ENCODE data around the gene ZNF777. TPM values are rescaled to one million over a fixed set of nuclear protein-coding genes. Genes with fewer than 3 reads are reported as not detected.

The ZNF777 gene
- total RNA-seq, 1 experiment from 2014 or later: 15.6 TPM

DNA sequence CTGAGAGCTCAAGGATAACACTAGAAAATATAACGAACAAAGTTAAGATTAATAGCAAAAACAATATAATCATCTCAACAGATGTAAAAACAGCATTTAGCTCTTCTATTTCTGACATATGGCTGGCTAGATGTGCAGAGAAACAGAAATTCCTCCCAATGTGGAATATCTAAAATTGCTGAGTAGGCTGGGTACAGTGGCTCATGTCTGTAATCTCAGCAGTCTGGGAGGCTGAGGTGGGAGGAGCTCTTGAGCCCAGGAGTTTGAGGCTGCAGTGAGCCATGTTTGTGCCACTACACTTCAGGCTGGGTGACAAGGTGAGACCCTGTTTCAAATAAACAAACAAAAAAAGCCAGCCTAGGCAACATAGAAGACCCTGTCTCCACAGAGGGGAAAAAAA is 18.7 kb upstream of the ZNF777 start:
- H3K4me1 Mint-ChIP-seq: peaks cover 10 to 12% of the 10 kb centered on the region in 2 experiments
- H2BK120ac ChIP-seq (ENCODE audit: low read depth, low read length, poor library complexity, severe bottlenecking): no peak overlapping the region
- H3K79me2 ChIP-seq (ENCODE audit: insufficient read depth, low read length): no peaks in the 10 kb centered on the region
- peaks cover 53 to 62% (median 60%) of the 10 kb centered on the region in 3 experiments for H3K36me3 Mint-ChIP-seq (ENCODE audit: insufficient read depth in 1 of 3, low read depth in 3 of 3)
- H3K27me3 Mint-ChIP-seq (ENCODE audit: low read depth): no peaks in the 10 kb centered on the region
- no peak overlapping the region for H2BK15ac ChIP-seq (ENCODE audit: low read depth, low read length)
- TF ChIP-seq, protein P1, sequence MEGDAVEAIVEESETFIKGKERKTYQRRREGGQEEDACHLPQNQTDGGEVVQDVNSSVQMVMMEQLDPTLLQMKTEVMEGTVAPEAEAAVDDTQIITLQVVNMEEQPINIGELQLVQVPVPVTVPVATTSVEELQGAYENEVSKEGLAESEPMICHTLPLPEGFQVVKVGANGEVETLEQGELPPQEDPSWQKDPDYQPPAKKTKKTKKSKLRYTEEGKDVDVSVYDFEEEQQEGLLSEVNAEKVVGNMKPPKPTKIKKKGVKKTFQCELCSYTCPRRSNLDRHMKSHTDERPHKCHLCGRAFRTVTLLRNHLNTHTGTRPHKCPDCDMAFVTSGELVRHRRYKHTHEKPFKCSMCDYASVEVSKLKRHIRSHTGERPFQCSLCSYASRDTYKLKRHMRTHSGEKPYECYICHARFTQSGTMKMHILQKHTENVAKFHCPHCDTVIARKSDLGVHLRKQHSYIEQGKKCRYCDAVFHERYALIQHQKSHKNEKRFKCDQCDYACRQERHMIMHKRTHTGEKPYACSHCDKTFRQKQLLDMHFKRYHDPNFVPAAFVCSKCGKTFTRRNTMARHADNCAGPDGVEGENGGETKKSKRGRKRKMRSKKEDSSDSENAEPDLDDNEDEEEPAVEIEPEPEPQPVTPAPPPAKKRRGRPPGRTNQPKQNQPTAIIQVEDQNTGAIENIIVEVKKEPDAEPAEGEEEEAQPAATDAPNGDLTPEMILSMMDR (conservative IDR thresholded peaks at IDR 0.05): no peak
- no peak overlapping the region for H2BK12ac ChIP-seq (ENCODE audit: insufficient read length, low read depth, low read length)
- WGBS (ENCODE audit: extremely low coverage, insufficient read length, low lambda C conversion rate): no CpG with 5 or more reads among the region's 1 CpG
- no peaks in the 10 kb centered on the region for H4K20me1 ChIP-seq (ENCODE audit: control insufficient read depth, insufficient read depth, insufficient read length)
- no peak overlapping the region for H4K5ac ChIP-seq (ENCODE audit: insufficient read length, low read depth, low read length)
- H3K23ac ChIP-seq (ENCODE audit: insufficient read length, low read depth, low read length): no peak overlapping the region
- no peak overlapping the region for H3K18ac ChIP-seq (ENCODE audit: insufficient read length, low read depth, low read length)
- H2AK5ac ChIP-seq (ENCODE audit: insufficient read length, low read length): no peak overlapping the region
- H3K27ac ChIP-seq (ENCODE audit: insufficient read length, low read depth, low read length): no peak overlapping the region
- no peak overlapping the region for H3K4me3 Mint-ChIP-seq
- H3K56ac ChIP-seq (ENCODE audit: insufficient read length, low read depth, low read length): no peak overlapping the region
- no peak overlapping the region for H3K14ac ChIP-seq (ENCODE audit: insufficient read depth, low read length)
- no peak overlapping the region for H2BK5ac ChIP-seq (ENCODE audit: insufficient read length, low read length)
- no peaks in the 10 kb centered on the region for H3K79me1 ChIP-seq (ENCODE audit: insufficient read depth, low read depth, low read length, poor library complexity, severe bottlenecking)
- no peak overlapping the region for H2AFZ ChIP-seq (ENCODE audit: low read length)
- no peaks in the 10 kb centered on the region for H3K27me3 ChIP-seq (ENCODE audit: insufficient read depth, low read length)
- H4K8ac ChIP-seq (replicated peaks; ENCODE audit: insufficient read length, low read depth, low read length): no peak overlapping the region
- no peak overlapping the region for H3K27ac Mint-ChIP-seq
- H3K4me2 ChIP-seq (ENCODE audit: insufficient read depth, insufficient read length, low read length): no peak overlapping the region
- DNase-seq: no peak
- H3K9me3 ChIP-seq (ENCODE audit: control insufficient read depth, low read depth, low read length): no peaks in the 10 kb centered on the region
- no peak overlapping the region for H3K9ac ChIP-seq (ENCODE audit: extremely low read depth, insufficient read length, low read length)
- H3K4me1 ChIP-seq (ENCODE audit: insufficient read depth, low read length): no peaks in the 10 kb centered on the region; the same call in 1 of the 2 replicates
- H3T11ph ChIP-seq (ENCODE audit: low read length): no peak overlapping the region
- no peak overlapping the region for H3K4ac ChIP-seq (ENCODE audit: low read depth, low read length)
- peaks cover 23 to 26% of the 10 kb centered on the region in 2 experiments for H3K9me3 Mint-ChIP-seq
- H3K23me2 ChIP-seq (ENCODE audit: insufficient read length, low read depth, low read length, poor library complexity, severe bottlenecking): no peaks in the 10 kb centered on the region
- H4K91ac ChIP-seq (ENCODE audit: insufficient read length, low read depth, low read length): no peak overlapping the region
- no peak overlapping the region for H2BK20ac ChIP-seq (ENCODE audit: low read depth, low read length, poor library complexity, severe bottlenecking)

All from H9 (cell line).